Measurements from ENCODE around the gene TKT.
A peak's percentile ranks its signal among the peaks of the same experiment; 100 is the strongest.
"Not testable (repeated sequence)": the region's sequence is repeated elsewhere in the genome, so short reads cannot be mapped to it uniquely, and the experiment has no call there.

Gene TKT, protein sequence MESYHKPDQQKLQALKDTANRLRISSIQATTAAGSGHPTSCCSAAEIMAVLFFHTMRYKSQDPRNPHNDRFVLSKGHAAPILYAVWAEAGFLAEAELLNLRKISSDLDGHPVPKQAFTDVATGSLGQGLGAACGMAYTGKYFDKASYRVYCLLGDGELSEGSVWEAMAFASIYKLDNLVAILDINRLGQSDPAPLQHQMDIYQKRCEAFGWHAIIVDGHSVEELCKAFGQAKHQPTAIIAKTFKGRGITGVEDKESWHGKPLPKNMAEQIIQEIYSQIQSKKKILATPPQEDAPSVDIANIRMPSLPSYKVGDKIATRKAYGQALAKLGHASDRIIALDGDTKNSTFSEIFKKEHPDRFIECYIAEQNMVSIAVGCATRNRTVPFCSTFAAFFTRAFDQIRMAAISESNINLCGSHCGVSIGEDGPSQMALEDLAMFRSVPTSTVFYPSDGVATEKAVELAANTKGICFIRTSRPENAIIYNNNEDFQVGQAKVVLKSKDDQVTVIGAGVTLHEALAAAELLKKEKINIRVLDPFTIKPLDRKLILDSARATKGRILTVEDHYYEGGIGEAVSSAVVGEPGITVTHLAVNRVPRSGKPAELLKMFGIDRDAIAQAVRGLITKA

DNA sequence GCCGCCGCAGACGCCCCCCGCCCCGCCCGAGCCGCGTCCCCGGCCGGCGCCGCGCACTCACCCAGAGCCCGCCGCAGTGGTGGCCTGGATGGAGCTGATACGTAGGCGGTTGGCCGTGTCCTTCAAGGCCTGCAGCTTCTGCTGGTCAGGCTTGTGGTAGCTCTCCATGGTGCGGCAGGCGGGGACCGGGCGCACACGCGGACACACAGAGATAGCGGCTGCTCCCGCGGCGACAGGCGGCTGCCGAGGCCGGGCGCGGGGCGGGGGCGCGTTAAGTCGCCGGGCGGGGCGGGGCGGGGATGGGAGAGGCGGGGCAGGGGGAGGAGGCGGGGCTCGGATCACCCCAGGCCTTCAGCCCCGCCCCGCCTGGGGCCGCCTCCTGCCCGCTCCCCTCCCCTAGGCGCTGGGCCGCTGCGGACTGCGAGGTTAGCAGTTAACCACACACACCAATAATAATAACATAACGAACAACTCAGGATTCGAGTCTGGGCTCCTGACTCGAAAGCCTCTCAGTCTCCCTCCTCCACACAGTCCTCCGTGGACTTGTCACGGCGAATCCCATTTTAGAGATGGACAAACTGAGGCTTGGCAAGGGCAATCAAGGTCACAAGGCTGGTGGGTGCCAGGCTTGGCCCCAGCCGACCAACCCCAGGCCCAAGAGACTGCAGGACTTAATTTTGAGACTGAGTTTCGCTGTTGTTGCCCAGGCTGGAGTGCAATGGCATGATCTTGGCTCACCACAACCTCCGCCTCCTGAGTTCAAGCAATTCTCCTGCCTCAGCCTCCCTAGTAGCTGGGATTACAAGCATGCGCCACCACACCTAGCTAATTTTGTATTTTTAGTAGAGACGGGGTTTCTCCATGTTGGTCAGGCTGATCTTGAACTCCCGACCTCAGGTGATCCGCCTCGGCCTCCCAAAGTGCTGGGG is at the start of gene TKT:
Gene TKT, minus strand, starts transcription at position 248 of the 929 bp plus-strand sequence. Its CDS starts 80 bp downstream, at position 168.
- peak; percentile 56 to 75 for DNase-seq (ENCODE audit: low read depth in 1 of 2, low spot score in 1 of 2)

DNA sequence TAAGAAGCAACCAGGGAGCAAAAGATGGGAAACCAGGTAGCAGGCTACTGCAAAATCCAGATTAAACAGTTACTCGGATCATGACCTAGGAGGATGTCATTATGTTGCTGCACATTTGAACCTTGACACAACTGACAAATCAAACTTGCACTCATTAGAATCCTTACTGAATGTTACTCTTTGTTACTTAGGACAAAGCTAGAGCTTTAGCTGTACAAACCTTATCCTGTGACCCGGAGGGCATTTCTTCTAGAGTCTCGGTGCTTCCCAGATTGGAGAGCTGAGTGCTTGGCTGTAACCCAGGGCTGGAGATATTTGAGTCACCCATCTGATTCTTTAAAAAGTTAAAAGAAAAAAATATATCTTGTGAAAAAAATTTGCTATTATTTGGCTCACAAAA is 48.1 kb upstream of the TKT start:
- DNase-seq (ENCODE audit: low read depth in 1 of 2, low spot score in 1 of 2) = no peak

DNA sequence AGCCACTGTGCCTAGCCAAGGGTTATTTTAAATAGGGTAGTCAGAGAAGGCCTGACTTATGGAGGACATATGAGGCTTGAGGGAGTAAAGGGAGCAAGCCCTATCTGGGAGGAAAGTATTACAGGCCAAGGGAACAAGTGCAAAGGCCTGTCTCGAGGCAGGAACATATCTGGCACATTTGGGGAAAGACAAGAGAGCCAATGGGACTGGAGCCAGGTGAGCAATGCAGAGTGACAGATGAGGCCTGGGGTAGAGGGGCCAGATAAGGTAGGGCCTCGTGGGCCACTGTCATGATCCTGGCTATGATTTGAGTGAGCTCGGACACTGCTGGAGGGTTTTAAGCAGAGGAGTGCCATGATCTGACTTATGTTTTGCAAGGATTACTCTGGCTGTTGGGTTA is 47.7 kb upstream of the TKT start:
- DNase-seq (ENCODE audit: low read depth in 1 of 2, low spot score in 1 of 2) = no peak

DNA sequence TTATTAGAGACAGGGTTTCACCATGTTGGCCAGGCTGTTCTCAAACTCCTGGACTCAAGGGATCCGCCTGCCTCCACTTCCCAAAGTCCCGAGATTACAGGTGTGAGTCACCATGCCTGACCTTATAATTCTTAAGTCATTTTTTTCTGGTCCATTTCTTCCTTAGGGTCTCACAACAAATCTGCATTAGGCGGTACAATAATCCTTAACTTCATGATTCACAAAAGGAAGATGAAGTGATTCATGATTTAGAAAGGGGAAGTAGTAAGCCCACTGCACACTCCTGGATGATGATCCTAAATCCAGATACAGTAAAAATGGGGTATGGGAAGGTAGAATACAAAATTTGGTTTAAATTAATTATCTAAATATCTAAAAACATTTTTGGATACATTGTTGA is 45.0 kb upstream of the TKT start:
- no peak for DNase-seq (ENCODE audit: low read depth in 1 of 2, low spot score in 1 of 2)

DNA sequence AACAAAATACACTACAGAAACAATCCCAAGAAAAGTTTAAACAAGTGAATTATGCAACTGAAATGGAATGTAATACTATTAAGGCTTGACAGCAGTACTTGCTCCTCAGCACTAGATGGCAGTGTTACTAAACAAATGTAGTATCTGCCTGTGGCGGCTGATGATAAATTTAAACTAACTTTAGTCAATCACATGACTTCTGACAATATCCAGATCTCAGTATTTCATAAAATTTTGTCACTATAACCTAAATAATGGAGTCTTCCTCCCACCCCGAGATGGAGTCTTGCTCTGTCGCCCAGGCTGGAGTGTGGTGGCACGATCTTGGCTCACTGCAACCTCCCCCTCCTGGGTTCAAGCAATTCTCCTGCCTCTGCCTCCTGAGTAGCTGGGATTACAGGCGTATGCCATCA is 43.8 kb upstream of the TKT start:
- DNase-seq (ENCODE audit: low read depth in 1 of 2, low spot score in 1 of 2) = not testable (repeated sequence)

DNA sequence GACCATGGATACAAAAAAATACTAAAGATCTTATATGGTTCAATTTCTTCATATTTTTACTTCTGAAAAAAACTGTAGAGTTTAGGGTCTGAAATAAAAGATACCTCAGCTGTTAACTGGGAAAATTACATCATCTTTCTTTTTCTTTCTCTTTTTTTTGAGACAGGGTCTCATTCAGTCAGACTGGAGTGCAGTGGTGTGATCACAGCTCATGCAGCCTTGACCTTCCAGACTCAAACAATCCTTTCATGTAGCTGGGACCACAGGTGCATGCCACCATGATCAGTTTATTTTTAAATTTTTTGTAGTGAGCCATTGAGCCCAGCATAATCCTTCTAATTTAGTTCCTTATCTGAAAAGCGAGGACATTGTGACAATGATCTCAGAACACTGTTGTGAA is 39.6 kb upstream of the TKT start:
- no peak for DNase-seq (ENCODE audit: low read depth in 1 of 2, low spot score in 1 of 2)

DNA sequence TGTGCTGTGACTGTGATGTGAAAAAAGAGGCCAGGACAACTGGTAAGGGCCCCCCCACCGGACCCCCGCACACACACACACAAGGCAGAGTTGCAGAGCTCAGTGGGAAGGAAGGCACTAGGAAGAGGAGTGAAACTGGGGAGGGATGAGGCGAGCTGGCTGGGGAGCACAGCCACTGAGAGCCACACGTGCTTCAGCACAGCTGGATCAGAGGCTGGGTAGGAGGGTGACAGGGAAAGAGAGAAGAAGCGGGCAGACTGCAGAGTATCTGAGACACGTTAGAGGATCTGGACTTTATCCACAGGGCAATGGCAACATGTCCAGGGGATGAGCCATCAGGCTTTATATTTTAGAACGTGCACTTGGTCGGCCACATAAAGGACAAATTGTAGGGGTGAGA is 38.0 kb upstream of the TKT start:
- no peak for DNase-seq (ENCODE audit: low read depth in 1 of 2, low spot score in 1 of 2)

DNA sequence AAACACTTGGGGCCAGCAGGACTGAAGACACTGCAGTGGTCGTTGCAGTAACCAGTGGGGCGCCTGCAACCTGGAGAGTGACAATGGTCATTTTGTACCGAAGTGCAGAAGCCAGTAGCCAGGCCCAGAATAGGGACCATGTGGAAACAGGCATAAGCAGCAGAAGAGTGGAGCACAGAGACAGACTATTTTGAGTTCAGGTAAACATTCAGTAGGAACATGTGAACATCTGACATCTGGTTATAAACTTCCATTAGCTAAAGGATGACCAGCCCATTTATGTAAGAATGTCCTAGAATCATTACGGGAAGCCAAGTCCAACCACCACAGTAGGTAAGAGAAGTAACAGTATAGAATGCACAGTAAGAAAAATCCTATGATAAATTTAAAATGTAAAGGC is 32.4 kb upstream of the TKT start:
- DNase-seq (ENCODE audit: low read depth in 1 of 2, low spot score in 1 of 2) = no peak

DNA sequence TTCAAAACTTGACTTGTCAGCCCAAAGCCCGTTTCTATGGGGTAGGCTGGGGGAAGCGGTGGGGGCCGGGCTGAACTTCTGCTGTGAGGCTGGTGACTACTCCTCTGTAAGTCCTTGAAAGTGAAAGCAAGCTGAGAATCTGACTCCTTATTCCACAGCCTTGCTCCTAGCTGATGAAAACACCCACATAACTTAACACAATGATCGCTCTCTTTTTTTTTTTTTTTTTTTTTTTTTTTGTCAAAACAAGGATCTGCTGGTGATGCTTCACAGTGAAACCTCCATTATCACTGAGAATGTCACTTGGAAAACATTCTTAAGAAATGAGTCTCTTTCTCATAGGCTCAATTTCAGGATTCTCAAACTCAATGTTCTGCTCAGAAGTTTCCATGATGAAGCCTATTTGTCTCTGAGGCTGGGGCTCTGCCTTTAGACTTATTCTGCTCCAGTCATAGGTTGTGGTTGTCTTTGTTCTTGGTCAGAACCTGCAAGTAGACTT is 31.4 kb upstream of the TKT start:
- DNase-seq (ENCODE audit: low read depth in 1 of 2, low spot score in 1 of 2) = no peak

DNA sequence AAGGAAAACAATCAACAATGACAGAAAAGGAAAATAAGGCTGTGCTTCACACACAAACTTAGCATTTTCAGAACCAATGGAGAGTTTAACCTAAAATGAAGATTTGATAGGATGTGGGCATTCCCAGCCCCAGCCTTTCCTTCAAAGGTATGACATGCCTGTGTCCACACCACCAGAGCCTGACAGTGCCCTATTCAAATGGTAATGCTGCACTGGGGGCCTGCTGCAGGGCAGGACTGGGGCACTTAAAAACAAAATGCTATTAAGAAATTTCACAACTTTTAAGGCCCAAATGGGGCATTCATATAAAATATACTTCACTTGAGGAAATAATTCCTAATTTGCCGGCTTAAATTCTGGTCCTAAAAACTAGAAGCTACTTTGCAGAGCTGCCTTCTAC is 30.9 kb upstream of the TKT start:
- DNase-seq (ENCODE audit: low read depth in 1 of 2, low spot score in 1 of 2) = no peak

DNA sequence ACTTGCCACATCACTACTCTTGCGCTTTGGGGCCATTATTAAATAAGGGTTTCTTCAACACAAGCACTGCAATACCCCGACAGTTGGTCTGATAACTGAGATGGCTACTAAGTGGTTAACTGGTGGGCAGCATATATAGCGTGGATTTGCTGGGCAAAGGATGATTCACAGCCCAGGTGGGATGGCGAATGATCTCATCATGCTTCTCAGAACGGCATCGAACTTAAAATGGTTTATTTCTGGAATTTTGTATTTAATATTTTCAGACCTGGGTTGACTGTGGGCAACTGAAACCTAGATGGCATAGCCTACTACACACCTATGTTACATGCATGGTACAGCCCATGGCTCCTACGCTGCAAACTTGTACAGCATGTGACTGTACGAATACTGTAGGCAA is 26.8 kb upstream of the TKT start:
- no peak for DNase-seq (ENCODE audit: low read depth in 1 of 2, low spot score in 1 of 2)

DNA sequence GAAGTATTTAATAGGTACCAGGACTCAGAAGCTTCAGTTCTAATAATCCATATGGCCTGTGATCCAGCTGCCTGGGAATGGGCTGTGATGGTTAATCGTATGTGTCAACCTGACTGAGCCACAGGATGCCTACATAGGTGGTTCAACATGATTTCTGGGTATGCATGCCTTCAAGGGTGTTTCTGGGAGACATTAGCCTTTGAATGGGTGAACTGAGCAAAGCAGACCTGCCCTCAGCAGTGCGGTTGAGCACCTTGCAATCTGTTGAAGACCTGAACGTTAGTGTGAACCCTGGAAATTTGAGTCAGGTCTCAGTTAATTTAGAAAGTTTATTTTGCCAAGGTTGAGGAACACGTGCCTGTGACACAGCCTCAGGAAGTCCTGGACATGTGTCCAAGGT is 22.8 kb upstream of the TKT start:
- no peak for DNase-seq (ENCODE audit: low read depth in 1 of 2, low spot score in 1 of 2)

DNA sequence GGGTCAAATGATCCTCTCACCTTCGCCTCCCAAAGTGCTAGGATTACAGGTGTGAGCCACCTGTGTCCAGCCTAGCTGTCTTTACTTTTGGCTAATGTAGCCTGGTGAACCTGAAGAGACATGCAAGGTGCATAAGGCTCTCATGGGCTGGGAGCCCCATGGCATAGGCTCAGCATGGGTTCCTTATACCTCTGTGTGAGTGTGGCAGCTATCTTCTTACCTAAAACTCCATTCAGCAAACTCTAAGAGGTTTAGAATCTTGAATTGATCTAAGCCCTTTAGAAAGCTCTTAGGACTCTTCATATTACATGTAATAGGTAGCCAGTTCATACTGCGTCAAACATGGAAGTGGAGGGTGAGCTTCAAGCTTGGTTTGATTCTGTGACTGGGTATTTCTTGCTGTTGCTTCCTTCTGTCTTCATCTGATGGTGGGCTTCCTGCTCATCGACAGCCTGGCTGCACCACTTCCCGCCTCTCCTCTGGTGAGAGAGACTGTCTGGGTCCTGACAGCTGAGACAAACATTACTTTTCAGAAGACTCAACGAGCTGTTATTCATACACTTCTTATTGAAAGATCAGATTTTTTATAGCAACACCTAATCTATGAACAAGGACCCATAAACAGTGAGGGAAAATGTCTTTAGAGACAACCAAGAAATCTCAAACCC is 19.2 kb upstream of the TKT start:
- DNase-seq (ENCODE audit: low read depth in 1 of 2, low spot score in 1 of 2) = no peak

DNA sequence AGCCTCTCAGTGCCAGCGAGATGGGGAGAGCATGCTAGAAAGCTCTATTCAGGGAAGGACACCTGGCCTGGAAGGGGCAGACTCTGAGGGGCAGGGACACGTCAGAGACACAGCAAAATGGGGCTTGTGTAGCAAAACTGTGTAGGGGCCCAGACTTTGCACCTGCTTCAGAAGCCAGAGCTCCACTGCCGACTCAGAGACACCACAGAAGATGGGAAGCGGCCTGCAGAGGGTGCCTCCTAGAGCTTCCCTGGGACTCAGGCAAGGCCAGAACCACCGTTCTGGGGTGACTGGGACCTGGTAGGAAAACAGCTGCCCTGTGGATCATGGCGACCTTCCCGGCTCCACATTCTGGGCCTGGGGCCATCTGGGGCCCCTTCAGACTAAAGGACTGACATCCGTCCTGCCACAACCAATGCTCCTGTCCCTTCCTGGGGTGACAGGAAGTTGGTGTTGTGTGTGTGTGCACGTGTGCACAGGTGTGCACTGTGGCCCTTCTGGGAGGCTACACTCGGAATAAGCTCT is 17.4 kb upstream of the TKT start:
- no peak for DNase-seq (ENCODE audit: low read depth in 1 of 2, low spot score in 1 of 2)

DNA sequence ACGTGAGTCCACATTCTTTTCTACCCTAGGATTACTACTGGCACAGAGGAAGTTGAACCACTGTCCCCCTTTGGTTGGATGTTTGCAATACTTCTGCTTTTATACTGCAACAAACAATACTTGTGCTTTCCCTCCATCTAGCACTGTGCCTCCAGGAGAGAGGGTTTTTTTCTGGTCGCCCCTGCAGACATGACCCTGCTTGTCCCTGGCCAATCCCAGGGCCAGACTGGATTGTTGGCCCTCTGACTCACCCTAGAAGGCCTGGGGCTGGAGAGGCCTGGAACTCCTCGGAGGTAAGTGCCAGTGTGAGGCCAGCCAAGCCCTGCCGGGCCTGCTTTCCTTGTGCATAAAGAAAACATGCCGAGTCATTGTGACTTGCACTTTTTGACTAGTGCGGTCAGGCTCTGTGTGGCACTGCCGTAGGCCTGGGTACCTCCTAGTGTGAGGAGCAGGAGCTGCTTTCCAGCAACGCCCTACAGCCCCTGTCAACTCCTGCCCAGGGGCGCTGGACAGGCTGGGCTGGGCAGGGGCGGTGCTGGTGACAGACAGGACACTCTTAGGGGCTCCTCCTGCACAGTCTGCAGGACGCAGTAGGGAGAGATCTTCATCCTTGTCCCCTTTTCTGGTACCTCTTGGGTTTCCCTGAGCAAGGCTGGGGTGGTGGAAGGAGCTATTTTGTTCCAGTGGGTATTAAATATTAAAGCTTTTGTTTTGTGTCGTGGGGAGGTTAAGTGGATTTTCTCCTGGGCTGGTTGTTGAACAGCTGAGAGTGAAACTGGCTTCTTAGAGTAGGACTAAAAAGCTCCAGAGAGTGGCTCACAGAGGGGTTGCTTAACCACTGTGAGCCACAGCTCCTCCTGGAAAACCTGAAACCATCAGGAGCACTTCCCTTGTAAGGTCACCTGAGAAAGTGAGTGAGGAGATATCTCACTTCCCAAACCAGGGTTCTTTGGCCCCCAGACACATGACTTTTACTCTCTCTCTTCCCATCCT is 14.4 kb upstream of the TKT start:
- DNase-seq (ENCODE audit: low read depth in 1 of 2, low spot score in 1 of 2) = no peak

DNA sequence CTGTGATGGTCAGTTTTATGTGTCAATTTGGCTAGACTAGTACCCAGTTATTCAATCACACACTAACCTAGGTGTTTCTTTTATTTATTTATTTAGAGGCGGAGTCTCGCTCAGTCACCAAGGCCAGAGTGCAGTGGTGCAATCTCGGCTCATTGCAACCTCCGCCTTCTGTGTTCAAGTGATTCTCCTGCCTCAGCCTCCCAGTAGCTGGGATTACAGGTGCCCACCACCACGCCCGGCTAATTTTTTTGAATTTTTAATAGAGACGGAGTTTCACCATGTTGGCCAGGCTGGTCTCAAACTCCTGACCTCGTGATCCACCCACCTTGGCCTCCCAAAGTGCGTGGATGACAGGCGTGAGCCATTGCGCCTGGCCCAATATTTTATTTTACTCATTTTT is 13.4 kb upstream of the TKT start:
- DNase-seq (ENCODE audit: low read depth in 1 of 2, low spot score in 1 of 2) = not testable (repeated sequence)

DNA sequence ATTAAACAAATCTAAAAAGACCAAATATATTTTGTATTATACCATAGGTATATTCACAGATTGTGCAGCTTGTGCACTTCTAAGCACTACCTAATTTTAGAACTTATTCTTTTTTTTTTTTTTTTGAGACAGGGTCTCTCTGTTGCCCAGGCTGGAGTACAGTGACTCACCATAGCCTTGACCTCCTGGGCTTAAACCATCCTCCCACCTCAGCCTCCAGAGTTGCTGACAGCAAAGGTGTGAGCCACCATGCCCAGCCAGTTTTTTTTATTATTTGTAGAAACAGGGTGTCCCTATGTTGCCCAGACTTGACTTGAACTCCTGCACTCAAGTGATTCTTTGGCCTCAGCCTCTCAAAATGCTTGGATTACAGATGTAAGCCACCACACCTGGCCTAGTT is 11.9 kb upstream of the TKT start:
- DNase-seq (ENCODE audit: low read depth in 1 of 2, low spot score in 1 of 2) = no peak

DNA sequence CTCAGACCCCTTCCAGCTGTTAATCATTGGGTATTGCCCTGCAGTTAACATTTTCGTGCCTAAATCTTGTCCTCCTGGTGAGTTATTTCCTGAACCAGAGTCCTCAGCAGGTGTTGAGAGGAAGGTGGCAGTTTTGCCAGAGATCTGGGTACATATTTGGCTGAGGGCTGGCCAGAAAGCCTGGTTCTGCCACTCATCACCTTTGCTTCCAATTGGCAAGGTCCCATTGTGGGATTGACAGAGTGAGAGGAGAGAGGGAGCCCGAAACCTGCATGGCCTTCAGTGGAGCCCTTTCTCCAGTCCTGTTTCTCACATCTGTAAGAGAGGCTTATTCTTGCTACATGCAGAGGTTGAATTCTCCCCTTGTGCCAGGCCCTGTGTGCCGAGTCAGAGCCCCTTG is 8.9 kb upstream of the TKT start:
- DNase-seq (ENCODE audit: low read depth in 1 of 2, low spot score in 1 of 2) = no peak

DNA sequence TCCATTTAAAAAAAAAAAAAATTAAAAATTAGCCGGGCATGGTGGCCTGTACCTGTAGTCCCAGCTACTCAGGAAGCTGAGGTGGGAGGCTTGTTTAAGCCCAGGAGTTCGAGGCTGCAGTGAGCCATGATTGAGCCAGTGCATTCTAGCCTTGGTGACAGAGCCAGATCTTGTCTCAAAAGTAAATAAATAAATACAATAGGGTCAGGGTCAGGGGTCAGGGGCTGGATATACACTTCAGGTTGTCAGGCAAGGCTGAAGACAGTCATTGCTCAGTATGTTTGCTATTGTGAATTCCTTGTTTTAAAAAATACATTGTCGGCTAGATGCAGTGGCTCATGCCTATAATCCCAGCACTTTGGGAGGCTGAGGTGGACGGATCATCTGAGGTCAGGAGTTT is 8.1 kb upstream of the TKT start:
- no peak for DNase-seq (ENCODE audit: low read depth in 1 of 2, low spot score in 1 of 2)

DNA sequence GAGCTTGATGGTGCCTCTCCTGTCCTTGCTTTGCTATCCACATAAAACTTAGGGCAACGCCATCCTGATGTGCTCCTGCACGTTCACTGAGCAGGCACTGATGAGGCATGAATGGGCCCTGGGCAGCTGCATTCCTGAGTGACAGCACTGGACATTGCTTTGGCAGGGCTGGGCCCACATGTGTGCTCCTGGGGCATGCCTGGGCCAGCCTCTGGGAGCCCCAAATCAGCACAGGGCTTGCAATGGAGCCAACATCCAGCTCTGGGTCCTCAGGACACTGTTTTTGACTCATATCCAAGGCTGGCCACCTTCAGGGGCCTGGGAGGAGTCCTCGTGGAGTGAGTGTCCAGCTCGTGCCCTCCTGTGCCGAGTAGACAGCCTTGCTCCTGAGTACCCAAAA is 5.9 kb upstream of the TKT start:
- DNase-seq (ENCODE audit: low read depth in 1 of 2, low spot score in 1 of 2) = no peak

Measured in stimulated activated CD4-positive, alpha-beta T cell treated with anti-CD3 and anti-CD28 coated beads, Interleukin-15, amount 100 ng/mL, for 1 hour (primary cell).